OCI-LY3 (cell line): ENCODE data around the gene CDS2.

ENCODE experiments used
- H2AFZ ChIP-seq: fragments of 200-600, 300-600 bp; shearing (Covaris generic); 2 replicates; pipeline ENCODE4 v1.6.0; 2014; ENCODE audit warnings: antibody characterized with exemption, low read depth, low read length
- H3K27ac ChIP-seq: fragments of 200-600, 300-600 bp; sonication (generic); 2 replicates; pipeline ENCODE4 v1.5.1; 2014; ENCODE audit warnings: mild to moderate bottlenecking, low read length, moderate library complexity, mixed read lengths
- H3K27me3 ChIP-seq: fragments of 200-600, 300-600 bp; sonication (generic); 2 replicates; pipeline ENCODE4 v1.6.1; 2014; ENCODE audit warnings: low read depth, low read length, mixed read lengths
- H3K36me3 ChIP-seq: fragments of 200-600, 300-600 bp; sonication (generic); replicated peaks from 2 replicates; pipeline ENCODE3; 2014; ENCODE audit warnings: low read depth, low read length, mixed read lengths
- H3K4me1 ChIP-seq: fragments of 300-600, 200-600 bp; sonication (generic); 2 replicates; pipeline ENCODE4 v1.6.1; 2014; ENCODE audit warnings: low read length, mixed read lengths
- H3K4me2 ChIP-seq: fragments of 200-600, 300-600 bp; sonication (generic); 2 replicates; pipeline ENCODE4 v1.6.1; 2014; ENCODE audit warnings: low read length, mixed read lengths
- H3K4me3 ChIP-seq: fragments of 300-600, 200-600 bp; sonication (generic); 2 replicates; pipeline ENCODE4 v1.5.1; 2014; ENCODE audit warnings: antibody characterized with exemption, mild to moderate bottlenecking, low read length, moderate library complexity
- H3K79me2 ChIP-seq: fragments of 300-600, 200-600 bp; shearing (Covaris generic); 2 replicates; pipeline ENCODE4 v1.6.1; 2014; ENCODE audit warnings: mild to moderate bottlenecking, low read length, mixed read lengths
- H3K9ac ChIP-seq: fragments of 300-600, 200-600 bp; shearing (Covaris generic); 2 replicates; pipeline ENCODE4 v1.6.0; 2014; ENCODE audit warnings: mild to moderate bottlenecking, low read length, moderate library complexity
- H3K9me3 ChIP-seq: fragments of 200-600, 300-600 bp; shearing (Covaris generic); 2 replicates; pipeline ENCODE4 v1.6.1; 2014; ENCODE audit warnings: low read length, mixed read lengths; ENCODE audit not compliant: insufficient read depth
- H4K20me1 ChIP-seq: fragments of 200-600, 300-600 bp; sonication (generic); 2 replicates; pipeline ENCODE4 v1.6.1; 2016; ENCODE audit warnings: low read length, mixed read lengths; ENCODE audit not compliant: insufficient read depth
- CTCF ChIP-seq: fragments of 200-600, 300-600 bp; sonication (generic); IDR thresholded peaks from 2 replicates; pipeline ENCODE4 v1.5.1; 2014; ENCODE audit warnings: antibody characterized with exemption, low read length, low read depth
- EZH2phosphoT487 ChIP-seq: fragments of 200-600 bp; shearing (Covaris generic); IDR thresholded peaks from 2 replicates; pipeline ENCODE4 v1.6.1; 2018; ENCODE audit warnings: antibody characterized with exemption, mixed run types, low read depth

The CDS2 gene

DNA sequence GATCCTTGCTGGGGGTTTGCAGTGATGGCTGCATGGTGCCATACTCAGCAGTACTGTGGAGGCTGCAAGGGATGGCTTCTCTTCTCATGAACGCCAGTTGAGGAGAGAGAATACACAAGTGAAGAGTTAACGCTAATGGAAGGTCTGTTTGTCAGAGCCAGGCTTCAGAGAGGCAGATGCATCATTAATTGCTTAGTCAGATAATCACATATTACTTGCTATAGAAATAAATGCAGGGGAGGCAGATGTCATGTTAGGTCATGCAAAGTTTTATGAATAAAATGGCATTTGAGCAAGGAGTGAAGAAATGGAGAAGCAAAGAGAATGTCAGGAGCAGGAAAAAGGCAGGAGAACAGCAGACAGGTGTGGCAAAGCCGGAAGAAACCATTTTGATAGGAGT is 51.2 kb downstream of the CDS2 start:
- Histone ChIP-seq H3K9ac (no peak overlapping the region), H3K4me1 (no peaks in the 10 kb centered on the region), H3K4me2 (no peak overlapping the region), H3K36me3 (peaks cover 45% of the 10 kb centered on the region), H3K9me3 (no peaks in the 10 kb centered on the region), H4K20me1 (peaks cover 12% of the 10 kb centered on the region), H3K4me3 (no peak overlapping the region), H2AFZ (no peak overlapping the region), H3K79me2 (no peaks in the 10 kb centered on the region; the same call in 1 of the 2 replicates), H3K27ac (no peak overlapping the region), H3K27me3 (no peaks in the 10 kb centered on the region)
- TF ChIP-seq EZH2phosphoT487 (no peak), CTCF (no peak)

GRCh38 chr20:5180421-5180820 is 53.6 kb downstream of the CDS2 start:
- H3K36me3 ChIP-seq = peaks cover 37% of the 10 kb centered on the region

GRCh38 chr20:5180933-5181332 is 54.1 kb downstream of the CDS2 start:
- H3K4me1 ChIP-seq = no peaks in the 10 kb centered on the region
- no peaks in the 10 kb centered on the region for H3K79me2 ChIP-seq
- no peak overlapping the region for H3K4me2 ChIP-seq
- no peak for TF ChIP-seq CTCF
- no peak for TF ChIP-seq EZH2phosphoT487
- H3K27ac ChIP-seq = no peak overlapping the region
- no peaks in the 10 kb centered on the region; the same call in 1 of the 2 replicates for H4K20me1 ChIP-seq
- H3K4me3 ChIP-seq = no peak overlapping the region
- no peaks in the 10 kb centered on the region for H3K9me3 ChIP-seq
- no peak overlapping the region for H2AFZ ChIP-seq
- no peak overlapping the region for H3K9ac ChIP-seq
- peaks cover 38% of the 10 kb centered on the region for H3K36me3 ChIP-seq
- no peaks in the 10 kb centered on the region for H3K27me3 ChIP-seq

More at GRCh38 chr20:5180421-5180820, 53.6 kb downstream of the CDS2 start:
- H3K4me3 ChIP-seq = no peak overlapping the region
- H3K4me2 ChIP-seq = no peak overlapping the region
- H3K9me3 ChIP-seq = no peaks in the 10 kb centered on the region
- no peaks in the 10 kb centered on the region for H3K4me1 ChIP-seq
- H3K27ac ChIP-seq = no peak overlapping the region
- no peak overlapping the region for H3K9ac ChIP-seq
- H4K20me1 ChIP-seq = no peaks in the 10 kb centered on the region
- H2AFZ ChIP-seq = no peak overlapping the region
- H3K27me3 ChIP-seq = no peaks in the 10 kb centered on the region
- TF ChIP-seq EZH2phosphoT487 = no peak
- TF ChIP-seq CTCF = no peak
- H3K79me2 ChIP-seq = no peaks in the 10 kb centered on the region

DNA sequence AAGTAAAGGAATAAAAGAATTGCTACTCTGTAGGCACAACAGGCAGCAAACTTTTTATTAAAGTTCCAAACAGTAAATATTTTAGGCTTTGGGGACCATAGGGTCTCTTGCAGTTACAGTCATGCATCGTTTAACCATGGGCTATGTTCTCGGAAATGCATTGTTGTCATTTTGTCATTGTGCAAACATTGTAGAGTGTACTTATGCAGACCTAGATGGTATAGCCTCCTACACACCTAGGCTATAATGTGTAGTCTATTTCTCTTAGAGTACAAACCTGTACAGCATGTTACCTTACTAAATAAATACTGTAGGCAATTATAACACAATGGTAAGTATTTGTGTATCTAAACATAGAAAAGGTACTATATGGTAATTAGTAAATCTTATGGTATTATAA is 54.7 kb downstream of the CDS2 start:
- no peaks in the 10 kb centered on the region for H3K9me3 ChIP-seq
- no peak overlapping the region for H3K4me3 ChIP-seq
- no peaks in the 10 kb centered on the region; the same call in 1 of the 2 replicates for H4K20me1 ChIP-seq
- no peaks in the 10 kb centered on the region for H3K27me3 ChIP-seq
- H3K4me2 ChIP-seq = no peak overlapping the region
- H3K9ac ChIP-seq = no peak overlapping the region
- H3K4me1 ChIP-seq = no peaks in the 10 kb centered on the region
- TF ChIP-seq EZH2phosphoT487 (no peak), CTCF (no peak)
- peaks cover 38% of the 10 kb centered on the region for H3K36me3 ChIP-seq
- H3K27ac ChIP-seq = no peak overlapping the region
- H2AFZ ChIP-seq = no peak overlapping the region
- H3K79me2 ChIP-seq = no peaks in the 10 kb centered on the region
